ENCODE measurements around the gene HOGA1.

DNA sequence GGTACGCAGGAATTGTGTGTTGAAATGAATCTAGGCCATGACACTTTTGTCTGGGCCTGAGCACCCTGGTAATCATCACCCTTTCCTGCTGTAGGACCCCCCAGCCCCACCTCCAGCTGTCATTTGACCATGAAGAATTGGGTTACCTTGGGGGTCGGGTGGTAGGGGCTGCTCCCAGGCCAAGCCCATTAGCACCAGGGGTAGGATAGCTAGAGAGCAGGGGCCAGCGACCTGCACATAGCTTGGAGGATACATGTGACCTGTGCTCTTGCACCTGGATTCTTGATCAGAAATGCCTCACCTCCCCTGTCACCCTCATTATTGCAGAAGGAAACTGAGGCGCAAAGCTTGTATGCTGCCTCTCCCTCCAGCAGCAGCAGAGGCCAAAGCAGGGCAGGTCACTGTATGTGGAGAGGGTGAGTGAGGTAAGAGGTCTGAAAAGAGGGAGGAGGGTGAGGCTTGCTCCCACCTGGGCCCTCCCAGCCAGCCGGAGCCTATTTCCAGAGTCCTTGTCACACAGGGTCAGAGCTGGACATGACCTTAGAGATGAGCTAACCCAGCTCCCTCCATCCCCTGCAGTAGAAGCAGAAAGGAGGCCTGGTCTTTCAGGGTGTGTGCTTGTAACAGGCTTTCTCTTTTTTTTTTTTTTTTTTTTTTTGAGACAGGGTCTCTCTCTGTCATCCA lies 46.9 kb upstream of the HOGA1 start:
- TF ChIP-seq CTCF (IDR thresholded peaks at IDR 0.05) (no peak), POLR2A (IDR thresholded peaks at IDR 0.05) (no peak)
